Skeletal muscle tissue (tissue), 4 donors: ENCODE measurements around the gene PXDN. TPM values are rescaled to one million over a fixed set of nuclear protein-coding genes. Genes with fewer than 3 reads are reported as not detected.

Source experiments
- H3K27ac ChIP-seq: one replicate; pipeline ENCODE4 v1.7.0; 2013; ENCODE audit warnings: mild to moderate bottlenecking, low read depth, low read length, inconsistent platforms
- H3K27me3 ChIP-seq, 3 donors: one replicate each; pipeline ENCODE4 v1.7.0; 2013; ENCODE audit warnings: low read length in 3 of 3; ENCODE audit not compliant: control insufficient read depth in 3 of 3, insufficient read depth in 3 of 3
- H3K36me3 ChIP-seq, 3 donors: one replicate each; pipeline ENCODE4 v1.7.0; 2013; ENCODE audit warnings: low read length in 3 of 3; ENCODE audit not compliant: control insufficient read depth in 3 of 3, insufficient read depth in 3 of 3
- H3K4me1 ChIP-seq, 3 donors: one replicate each; pipeline ENCODE4 v1.7.0; 2013; ENCODE audit warnings: low read length in 3 of 3, mild to moderate bottlenecking in 3 of 3; ENCODE audit not compliant: control insufficient read depth in 3 of 3, insufficient read depth in 3 of 3
- H3K4me3 ChIP-seq, 3 donors: one replicate each; pipeline ENCODE4 v1.7.0; 2013; ENCODE audit warnings: low read length in 3 of 3
- H3K9ac ChIP-seq, 3 donors: one replicate each; pipeline ENCODE4 v1.7.0; 2013; ENCODE audit warnings: low read length in 3 of 3, mild to moderate bottlenecking in 3 of 3, moderate library complexity in 2 of 3, low read depth in 1 of 3
- H3K9me3 ChIP-seq, 3 donors: one replicate each; pipeline ENCODE4 v1.7.0; 2013; ENCODE audit warnings: low read length in 3 of 3; ENCODE audit not compliant: control insufficient read depth in 3 of 3
- total RNA-seq: library from RNA; depleted of rRNA; stranded (reverse); fragments of >200 nt; gene quantifications from one replicate; pipeline ENCODE4 v1.2.3, GENCODE V29; 2014
- donor health status: Osteomylitis.

PXDN gene
- total RNA-seq, 1 donor from 2014 or later, result 106 TPM

DNA sequence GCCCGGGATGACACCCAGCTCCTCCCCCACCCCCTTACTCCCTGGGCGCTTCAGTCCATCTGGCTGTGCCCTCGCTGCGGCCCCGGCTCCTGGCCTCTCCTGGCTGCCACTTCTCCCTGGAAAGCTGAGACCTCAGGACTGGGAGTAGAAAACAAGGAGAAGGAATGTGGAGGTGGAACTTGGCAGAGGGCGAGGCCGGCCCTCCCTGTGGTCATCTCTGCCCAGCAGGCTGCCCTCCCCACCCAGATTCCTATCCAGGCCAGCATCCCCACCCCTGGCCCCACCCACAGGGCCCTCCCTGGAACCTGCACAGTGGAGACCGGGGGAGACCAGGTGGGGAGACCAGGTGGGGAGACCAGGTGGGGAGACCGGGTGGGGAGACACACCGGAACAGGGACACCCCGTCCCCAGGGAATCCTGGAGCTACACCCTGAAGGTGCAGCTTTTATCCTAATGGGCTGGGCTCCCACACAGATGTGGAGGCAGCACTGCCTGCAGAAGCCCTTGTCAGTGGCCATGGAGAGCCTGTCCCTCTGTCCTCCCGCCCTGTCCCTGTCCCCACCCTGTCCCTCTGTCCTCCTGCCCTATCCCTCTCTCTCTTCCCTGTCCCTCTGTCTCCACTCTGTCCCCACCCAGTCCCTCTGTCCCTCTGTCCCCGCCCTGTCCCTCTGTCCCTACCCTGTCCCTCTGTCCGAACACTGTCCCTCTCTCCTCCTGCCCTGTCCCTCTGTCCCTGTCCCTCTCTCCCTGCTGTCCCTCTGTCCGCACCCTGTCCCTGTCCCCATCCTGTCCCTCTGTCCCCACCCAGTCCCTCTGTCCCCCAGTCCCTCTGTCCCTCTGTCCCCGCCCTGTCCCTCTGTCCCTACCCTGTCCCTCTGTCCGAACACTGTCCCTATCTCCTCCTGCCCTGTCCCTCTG, 157.1 kb downstream of the PXDN start:
- Histone ChIP-seq H3K9ac (no peak overlapping the region), H3K4me1 (peaks cover 0 to 12% (median 9%) of the 10 kb centered on the region in 3 donors), H3K4me3 (no peak overlapping the region), H3K27me3 (peaks cover 0 to 40% (median 35%) of the 10 kb centered on the region in 3 donors), H3K9me3 (no peaks in the 10 kb centered on the region), H3K36me3 (no peaks in the 10 kb centered on the region), H3K27ac (no peak overlapping the region)

DNA sequence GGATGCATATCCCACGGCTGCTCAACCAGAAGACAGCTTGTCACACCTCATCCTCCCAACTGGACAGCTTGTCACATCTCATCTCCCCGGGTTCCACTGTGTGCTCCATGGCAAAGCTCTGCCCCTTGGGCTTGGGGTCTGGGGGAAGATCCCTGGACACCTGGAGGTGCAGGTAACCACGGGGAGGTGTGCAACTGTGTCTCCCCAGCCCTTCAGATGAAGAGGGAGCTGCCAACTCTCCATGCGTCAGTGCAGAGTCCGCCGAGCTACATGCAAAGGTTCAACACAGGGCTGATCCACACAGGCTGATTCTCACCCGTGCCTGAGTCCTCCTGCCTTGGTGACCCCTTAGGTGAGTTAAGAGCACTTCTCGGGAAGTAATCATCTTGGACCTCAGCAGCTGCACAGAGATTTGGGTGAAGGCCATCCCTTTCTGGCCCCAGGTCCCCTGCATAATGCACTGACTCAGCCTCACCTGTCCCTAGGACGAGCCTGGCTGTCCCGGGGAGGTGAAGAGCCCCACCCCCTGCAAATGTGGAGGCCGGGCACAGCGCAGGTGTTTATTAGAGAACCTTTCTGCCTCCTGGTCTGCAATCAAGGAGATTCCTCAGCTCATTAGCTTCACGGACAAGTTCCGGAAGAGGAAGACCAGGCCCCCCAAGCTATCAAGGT, 157.9 kb downstream of the PXDN start:
- no peak overlapping the region for H3K27ac ChIP-seq
- no peak overlapping the region for H3K9ac ChIP-seq
- no peak overlapping the region for H3K4me3 ChIP-seq
- H3K4me1 ChIP-seq, result peaks cover 0 to 7% (median 5%) of the 10 kb centered on the region in 3 donors
- H3K36me3 ChIP-seq, result no peaks in the 10 kb centered on the region
- peaks cover 0 to 34% (median 29%) of the 10 kb centered on the region in 3 donors for H3K27me3 ChIP-seq
- no peaks in the 10 kb centered on the region for H3K9me3 ChIP-seq

DNA sequence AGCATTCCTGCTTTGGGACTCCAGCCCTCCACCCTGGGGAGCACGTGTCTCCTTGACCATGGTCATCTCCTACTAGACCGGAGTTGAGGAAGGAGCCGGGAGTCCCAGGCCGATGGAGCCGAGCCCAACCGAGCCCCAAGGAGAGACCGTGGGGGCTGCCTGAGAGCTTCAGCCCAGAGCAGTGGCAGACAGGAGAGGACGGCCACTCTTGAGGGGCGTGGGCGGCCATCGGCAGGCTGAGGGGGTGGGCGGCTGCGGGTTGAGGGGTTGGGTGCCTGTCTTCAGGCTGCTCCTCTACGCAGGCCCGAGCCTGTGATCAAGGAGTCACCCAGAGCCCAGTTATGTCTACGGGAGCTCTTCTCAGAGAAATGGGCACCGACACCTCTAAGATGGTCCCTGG, 158.7 kb downstream of the PXDN start:
- Histone ChIP-seq H3K4me3 (no peak overlapping the region), H3K4me1 (peaks cover 0 to 1% (median 0%) of the 10 kb centered on the region in 3 donors), H3K27ac (no peak overlapping the region), H3K9ac (no peak overlapping the region), H3K36me3 (no peaks in the 10 kb centered on the region), H3K27me3 (peaks cover 0 to 28% (median 21%) of the 10 kb centered on the region in 3 donors), H3K9me3 (no peaks in the 10 kb centered on the region)

- Histone ChIP-seq H3K9me3 (no peaks in the 10 kb centered on the region), H3K27ac (no peak overlapping the region), H3K27me3 (peaks cover 0 to 22% (median 16%) of the 10 kb centered on the region in 3 donors), H3K4me3 (no peak overlapping the region), H3K36me3 (no peaks in the 10 kb centered on the region), H3K9ac (no peak overlapping the region), H3K4me1 (no peaks in the 10 kb centered on the region)
These were observed 159.4 kb downstream of the PXDN start for GRCh38 chr2:1584691-1585485.

DNA sequence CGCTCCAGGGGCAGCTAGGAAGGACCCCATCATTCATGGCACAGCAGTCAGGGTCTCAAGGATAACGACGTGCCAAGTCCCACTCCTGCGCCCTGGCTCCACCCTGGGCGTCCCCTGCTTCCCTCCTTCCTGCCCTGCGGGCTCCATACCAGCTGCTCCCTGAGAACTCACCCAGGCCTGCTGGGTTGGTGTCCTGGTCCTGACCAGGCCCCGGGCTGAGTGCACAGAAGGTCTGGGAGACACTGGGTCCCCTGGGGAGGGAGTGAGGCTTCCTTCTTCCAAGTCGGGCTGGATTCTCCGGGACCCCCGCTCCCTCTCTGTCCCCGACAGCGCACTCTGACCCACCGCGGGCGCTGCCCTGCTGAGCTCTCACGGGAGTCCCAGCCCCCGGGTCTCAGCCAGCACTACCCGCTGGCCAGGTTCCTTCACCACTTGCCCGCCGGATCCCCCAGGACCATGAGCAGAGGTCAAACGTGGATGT, 160.2 kb downstream of the PXDN start:
- Histone ChIP-seq H3K9me3 (no peaks in the 10 kb centered on the region), H3K4me3 (no peak overlapping the region), H3K27me3 (peaks cover 0 to 15% (median 9%) of the 10 kb centered on the region in 3 donors), H3K36me3 (no peaks in the 10 kb centered on the region), H3K9ac (no peak overlapping the region), H3K27ac (no peak overlapping the region), H3K4me1 (no peaks in the 10 kb centered on the region)

DNA sequence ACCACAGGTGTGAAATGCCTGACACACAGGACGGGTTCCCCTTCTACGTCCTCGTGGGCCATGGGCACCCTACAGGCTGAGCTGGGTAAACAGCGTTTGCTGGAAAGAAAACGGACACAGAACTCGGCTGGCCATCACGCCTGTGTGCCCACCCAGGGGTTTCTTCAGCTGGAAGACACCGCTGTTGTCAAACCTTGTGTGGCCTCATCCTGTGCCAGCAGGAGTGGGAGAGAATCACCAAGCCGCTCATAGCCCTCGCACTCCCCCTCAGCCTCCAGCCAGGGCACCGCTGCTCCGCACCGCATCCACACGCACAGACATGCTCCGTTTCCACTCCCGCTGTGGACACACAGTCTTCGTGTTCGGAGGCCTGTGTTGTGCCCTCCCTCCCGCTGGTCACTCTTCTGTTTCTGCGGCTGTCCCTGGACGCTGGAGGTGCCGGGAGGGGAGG, 161.4 kb downstream of the PXDN start:
- Histone ChIP-seq H3K27me3 (peaks cover 0 to 13% (median 1%) of the 10 kb centered on the region in 3 donors), H3K4me3 (no peak overlapping the region), H3K36me3 (no peaks in the 10 kb centered on the region), H3K4me1 (no peaks in the 10 kb centered on the region), H3K9ac (no peak overlapping the region), H3K9me3 (no peaks in the 10 kb centered on the region), H3K27ac (no peak overlapping the region)

DNA sequence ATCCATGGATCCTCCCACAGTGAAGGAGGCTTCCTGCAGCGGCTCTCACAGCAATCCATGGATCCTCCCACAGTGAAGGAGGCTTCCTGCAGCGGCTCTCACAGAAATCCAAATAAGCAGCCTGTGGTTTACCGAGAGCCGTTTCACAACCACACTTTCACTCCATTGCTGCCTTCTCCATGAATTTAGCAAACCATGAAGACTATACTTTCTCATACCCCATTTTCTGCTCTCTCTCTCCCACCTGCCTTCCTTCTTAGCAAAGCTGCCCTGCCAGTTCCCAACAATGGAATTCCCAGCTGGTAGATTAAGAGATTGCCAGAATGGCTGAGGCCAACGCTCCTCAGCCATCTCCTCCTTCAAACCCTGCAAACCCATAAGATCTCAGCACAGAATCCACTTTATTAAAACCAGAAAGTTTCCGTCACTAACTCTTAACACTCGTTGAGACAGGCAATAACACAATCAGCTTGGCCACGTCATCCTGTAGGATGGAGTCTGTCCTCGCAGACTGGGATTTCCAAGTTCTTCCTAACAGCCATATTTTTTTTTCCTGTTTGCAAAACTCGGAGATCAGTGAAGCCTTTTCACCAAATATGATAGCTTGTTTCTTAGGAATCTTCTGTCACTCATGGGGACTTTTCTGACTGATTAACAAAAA, 162.2 kb downstream of the PXDN start:
- no peaks in the 10 kb centered on the region for H3K9me3 ChIP-seq
- H3K27ac ChIP-seq, result no peak overlapping the region
- no peaks in the 10 kb centered on the region for H3K4me1 ChIP-seq
- peaks cover 0 to 13% (median 0%) of the 10 kb centered on the region in 3 donors for H3K27me3 ChIP-seq
- H3K9ac ChIP-seq, result no peak overlapping the region
- H3K36me3 ChIP-seq, result no peaks in the 10 kb centered on the region
- no peak overlapping the region for H3K4me3 ChIP-seq
